HPDE6-E6E7 (cell line): ENCODE results near the gene RHBDL1.

ENCODE experiments used
- DNase-seq: peaks from one replicate; pipeline ENCODE4 v3.0.0; 2011; ENCODE audit warnings: missing footprints; ENCODE audit errors: extremely low spot score

RHBDL1 gene

DNA sequence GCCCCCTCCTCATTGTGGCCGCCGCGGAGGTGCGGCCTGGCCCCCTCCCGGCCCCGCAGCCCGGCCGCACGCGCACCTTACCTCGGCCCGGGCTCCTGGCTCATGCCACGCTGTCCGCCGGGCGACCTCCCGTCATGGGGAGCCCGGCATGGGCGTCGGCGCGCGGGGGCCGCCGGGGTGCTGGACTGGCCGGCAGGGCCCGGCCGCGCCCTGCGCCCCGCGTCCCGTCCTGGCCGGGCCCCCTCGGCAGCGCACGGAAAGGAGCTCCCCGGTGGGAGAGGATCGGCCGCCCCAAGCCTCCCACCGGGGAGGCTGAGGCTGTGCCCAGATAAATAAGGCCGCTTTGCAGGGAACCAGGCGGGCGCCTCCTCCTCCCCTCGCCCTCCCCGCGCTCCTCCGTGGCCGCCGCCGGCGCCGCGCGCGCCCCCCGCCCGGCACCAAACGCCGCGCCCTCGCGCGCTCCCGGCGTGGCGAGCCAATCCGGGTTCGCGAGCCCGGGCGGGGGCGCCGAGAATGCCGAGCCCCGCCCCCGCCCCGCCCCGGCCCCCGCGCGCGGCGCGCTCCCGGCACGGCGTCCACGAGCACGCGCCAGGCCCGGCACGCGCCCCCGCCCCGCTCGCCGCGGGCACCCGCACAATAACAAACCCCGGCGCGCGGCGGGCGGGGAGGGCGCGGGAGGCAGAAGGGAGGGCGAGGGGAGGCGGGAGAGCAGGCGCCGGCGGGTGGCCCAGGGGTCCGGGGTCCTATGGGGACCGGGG, 30.1 kb downstream of the RHBDL1 start, which contains the start of gene FBXL16:
FBXL16 (minus strand) TSS at position 371 of the 758 bp plus-strand sequence. CDS start 8,396 bp downstream, outside the sequence.
- DNase-seq: no peak

DNA sequence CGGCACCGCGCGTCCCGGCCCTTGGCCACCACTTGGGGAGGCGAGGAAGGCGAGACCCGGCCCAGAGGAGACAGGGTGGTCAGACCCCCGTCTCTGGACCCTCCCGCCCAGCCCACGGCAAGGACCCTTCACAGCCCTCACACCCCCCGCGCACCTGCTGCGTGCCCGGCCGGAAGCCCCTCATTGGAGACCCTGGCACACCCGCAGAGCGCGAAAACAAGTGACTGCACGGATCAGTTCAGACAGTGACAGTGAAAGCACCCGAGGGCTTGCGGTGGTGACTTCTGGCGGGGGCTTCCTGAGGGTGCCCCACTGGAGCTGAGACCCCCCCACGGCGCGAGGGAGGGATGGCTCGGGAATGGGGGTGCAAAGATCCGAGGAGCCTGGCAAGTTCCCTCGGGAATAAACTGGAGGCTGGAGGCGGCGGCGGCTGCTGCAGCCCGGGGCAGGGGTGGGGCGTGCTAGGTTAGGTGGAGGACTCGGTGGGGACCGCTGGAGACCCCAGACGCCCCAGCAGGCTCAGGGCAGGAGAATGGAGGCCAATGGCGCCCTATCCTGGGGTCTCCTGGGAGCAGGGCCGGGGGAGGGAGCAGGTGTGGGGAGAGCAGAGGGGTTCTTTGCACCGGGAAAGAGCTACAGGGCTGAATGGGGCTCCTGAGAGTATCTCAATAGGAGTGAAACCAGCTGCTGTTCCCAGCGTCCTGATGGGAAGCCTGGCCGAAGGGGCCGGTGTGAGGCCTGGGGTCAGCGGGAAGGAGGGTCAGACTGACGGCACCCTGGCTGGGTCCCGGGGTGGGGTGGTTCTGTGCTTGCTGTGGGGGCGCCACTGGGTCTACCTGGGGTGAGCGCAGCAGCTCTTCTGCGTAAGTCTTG, 31.0 kb downstream of the RHBDL1 start:
- no peak for DNase-seq

DNA sequence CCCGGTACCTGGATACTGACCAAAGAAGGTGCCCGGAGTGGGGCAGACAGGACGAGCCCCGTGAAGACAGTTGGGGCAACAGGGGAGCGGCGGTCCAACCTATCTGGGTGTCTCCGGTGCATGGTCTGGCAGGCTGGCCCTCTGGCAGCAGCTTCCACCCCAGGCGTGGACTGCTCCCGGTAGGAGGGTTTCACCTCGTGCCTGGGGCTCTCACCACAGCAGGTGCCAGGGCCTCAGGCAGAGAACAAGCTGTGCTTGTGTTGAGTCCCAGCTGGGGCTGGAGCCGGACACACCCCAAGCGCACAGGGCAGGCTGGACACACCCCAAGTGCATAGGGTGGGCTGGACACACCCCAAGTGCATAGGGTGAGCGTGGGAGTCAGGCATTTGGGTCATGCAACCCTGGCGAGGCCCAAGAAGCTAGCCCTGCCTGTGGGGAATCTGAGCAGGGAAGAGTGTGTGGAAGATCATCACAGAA, 31.6 kb downstream of the RHBDL1 start:
- no peak for DNase-seq

DNA sequence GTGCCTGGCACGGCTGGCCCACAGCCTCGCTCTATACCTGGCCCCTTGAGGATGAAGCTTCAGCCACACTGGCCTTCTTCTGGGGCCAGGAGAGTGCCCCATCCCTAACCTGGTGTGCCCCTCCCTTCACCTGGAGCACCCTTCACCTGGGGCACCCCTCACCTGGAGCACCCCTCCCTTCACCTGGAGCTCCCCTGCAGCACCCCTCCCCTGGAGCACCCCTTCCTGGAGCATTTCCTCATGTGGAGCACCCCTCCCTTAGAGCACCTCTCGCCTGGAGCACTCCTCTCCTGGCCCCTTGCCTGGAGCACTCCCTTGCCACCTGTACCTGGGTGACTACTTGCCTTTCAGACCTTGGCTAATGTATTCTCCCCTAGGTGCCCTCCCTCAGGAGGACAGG, 32.5 kb downstream of the RHBDL1 start:
- DNase-seq: no peak

DNA sequence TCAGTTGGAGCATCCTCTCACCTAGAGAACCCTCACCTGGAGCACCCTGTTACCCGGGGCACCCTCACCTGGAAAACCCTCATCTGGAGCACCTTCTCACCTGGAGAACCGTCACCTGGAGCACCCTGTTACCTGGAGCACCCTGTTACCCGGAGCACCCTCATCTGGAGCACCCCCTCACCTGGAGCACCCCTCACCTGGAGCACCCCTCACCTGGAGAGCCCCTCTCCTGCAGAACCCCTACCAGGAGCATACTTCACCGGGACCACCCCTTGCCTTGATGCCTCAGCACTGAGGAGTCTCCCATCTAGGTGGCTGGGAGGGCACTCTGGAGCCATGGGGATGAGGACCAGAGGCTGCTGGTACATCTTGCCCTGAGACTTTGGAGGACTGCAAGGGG, 33.5 kb downstream of the RHBDL1 start:
- no peak for DNase-seq

DNA sequence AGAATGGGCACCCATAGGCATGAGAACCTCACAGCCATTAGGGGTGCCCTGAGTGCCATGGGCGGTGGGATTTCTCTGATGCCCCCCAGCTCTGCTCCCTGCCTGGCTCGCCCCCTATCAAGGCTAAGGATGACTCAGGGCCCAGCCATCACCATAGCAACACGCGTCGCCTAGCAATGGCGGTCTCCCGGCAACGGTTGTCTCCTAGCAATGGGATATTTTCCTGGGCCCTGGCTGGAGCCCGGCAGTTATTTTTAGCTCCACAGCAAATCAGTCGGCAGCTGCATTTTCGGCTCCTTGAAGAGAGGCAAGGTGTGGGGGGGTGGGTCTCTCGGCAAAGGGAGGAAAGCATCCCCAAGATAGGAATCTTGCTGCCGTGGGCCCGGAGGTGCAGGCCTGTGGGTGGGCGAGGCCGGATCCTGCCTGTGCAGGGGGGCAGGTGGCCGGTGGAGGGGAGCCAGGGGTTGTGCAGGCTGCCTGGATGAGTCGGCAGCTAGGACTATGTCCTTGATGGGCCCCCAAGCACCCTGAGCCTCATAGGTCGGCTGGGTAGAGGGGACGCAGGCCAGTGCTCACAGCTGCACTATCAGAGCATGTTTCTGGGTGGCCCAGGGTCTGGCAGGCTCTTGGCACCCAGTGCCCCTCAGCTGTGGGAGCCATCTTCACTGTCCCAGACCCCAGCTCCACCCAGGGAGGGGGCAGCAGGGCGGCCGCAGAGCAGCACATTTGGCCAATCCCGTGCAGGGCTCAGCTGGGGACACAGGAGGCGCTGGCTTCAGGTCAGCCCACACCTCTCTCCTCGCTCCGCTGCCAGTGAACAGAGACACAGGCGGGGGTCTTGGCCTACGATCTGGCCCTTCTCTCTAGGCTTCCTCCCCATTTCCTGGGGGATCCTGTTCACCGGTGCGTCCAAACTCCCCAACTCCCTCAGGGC, 34.4 kb downstream of the RHBDL1 start:
- DNase-seq: no peak

DNA sequence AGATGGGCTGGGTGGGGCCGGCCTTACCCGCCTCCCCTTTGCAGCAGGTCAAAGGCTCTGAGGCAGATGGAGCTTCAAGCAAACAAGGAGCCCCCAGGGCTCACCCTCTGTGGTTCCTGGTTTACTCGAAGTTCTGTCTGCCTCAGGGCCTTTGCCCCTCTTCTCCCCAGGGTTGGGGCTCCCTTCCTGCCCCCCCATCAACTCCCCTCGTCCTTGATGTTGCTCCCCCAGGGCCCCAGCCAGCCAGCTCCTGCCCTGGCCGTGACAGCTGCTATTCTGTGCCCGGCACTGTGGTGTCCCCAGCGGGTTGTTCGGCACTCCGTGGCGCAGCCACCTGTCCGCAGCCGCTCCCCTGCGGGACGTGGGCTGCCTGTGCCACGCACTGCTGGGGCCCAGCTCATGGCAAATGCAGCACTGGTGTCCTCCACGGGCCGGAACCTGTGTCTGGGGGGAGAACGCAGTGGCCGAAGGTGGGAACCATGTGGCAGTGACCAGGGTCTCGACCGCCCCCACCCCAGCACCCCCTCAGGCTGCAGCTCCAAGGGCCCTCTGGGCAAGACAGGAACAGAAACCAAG, 35.1 kb downstream of the RHBDL1 start:
- no peak for DNase-seq

DNA sequence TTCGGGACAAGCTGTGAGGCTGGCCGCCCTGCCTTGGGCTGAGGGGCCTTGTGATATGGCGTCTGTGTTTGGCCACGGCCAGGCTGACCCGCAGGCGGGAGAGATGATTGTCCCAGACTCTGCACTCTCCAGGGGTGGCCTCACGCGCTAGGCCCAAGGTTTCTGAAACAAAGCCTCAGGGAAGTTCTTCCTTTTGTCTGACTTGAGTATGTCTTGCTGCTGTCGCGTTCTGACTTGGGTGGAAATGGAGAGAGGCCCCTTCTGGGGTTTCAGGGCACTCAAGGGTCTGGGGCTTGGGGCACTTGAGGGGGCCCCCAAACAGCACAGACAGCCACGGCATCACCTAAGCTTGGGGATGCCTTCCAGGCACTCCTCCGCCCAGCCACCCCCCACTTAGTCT, 35.6 kb downstream of the RHBDL1 start:
- DNase-seq: no peak

DNA sequence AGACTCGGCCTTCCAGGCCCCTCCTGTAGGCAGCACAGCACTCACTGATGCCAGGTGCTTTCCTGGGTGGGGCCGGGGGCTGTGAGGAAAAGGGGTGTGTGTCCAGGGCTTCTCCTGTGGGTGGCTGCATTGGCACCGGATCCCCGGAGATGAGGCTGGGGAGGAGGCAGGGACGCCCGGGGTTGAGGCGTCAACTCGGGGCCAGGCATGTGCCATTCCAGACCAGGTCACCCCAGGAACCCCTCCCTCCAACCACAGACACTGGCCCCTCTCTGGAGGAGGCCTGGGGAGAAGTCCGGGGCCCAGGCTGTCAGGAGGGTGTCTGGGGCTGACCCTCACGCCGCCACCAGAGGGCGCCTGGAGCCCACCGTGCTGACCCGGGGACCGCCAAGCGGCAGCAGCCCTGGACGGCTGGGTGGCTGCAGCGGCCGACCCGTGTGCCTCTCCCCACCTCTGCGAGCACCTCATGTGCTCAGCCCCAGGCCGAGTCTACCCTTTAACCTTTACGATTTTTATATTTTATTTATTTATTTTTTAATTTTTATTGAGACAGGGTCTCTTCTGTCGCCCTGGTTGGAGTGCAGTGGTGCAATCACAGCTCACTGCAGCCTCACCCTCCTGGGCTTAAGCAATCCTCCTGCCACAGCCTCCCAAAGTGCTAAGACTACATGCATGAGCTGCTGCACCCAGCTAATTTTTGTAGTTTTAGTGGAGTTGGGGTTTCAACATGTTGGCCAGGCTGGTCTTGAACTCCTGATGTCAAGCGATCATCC, 36.3 kb downstream of the RHBDL1 start:
- DNase-seq: no peak

DNA sequence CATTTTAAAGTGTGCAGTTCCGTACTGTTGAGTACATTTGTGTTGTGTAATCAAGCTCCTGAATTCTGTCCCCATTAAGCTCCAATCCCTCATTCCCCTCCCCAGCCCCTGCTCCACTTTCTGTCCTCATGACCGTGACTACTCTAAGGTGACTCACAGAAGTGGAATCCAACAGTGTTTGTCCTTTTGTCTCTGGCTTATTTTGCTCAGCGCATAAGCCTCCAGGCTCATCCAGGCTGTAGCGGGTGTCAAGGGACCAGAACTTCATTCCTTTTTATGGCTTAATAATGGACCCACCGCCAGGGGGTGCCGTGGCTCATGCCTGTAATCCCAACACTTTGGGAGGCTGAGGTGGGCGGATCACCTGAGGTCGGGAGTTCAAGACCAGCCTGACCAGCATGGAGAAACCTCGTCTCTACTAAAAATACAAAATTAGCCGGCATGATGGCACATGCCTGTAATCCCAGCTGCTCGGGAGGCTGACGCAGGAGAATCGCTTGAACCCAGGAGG, 37.3 kb downstream of the RHBDL1 start:
- peak; percentile 72 for DNase-seq

DNA sequence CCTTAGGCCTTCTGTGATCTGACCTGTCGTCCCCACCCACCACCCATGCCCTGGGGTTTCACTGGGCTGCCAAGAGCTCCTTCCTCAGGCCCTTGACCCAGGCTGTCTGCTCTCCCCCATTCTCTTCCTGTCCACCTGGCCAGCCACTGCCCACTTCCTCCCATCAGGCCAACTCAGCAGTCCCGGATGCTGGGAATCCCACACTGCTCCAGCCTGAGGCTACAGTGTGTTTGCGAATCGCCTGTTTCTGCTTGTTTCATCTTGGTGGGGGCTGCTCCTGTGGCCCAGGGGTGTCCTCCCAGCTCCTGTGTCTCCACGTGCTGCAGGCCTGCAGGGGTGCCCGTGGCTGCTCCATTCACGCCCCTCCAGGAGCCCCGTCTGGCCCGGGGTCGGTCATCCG, 38.6 kb downstream of the RHBDL1 start:
- DNase-seq: no peak

DNA sequence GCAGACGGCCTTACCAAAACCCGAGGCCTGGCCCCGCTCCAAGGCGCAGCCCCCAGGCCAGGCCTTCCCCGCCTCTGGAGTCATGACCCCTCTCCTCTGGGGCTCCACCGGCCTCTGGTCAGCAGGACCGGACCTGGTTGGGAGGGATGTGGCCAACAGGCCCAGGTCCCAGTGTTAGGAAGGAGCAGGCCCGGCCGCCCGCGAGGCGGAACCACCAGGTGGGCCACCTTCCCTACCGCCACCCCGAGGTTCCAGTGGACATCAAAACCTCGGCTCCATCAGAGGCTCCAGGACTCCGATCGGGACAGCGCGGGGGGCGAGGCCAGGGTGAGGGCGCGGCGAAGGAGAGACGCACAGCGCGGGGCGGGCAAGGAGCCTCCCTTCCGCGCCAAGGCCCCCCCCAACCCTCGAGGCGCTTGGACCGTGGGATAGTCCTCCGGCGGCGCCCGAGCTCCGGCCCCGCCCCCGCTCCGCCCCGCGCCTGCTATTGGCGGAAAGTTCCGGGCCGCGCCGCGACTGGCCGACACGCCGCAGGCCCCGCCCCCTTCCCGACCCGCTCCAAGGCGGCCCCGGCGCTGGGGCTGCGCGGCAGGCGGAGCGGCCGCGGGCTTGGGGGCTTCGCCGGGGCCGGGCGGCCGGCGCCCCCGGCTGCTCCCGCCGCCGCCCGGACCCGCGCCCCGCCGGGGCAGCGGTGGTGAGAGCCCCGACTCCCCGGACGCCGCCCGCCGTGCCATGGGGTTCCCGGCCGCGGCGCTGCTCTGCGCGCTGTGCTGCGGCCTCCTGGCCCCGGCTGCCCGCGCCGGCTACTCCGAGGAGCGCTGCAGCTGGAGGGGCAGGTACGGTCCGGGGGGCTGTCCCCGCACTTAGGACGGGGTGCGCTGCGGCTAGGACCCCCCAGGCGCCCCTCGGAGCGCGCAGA, 39.3 kb downstream of the RHBDL1 start, which contains the start of gene METRN:
METRN (plus strand) TSS at position 561 of the 919 bp plus-strand sequence; CDS start at position 733, 172 bp downstream.
- peak; percentile 67 for DNase-seq

DNA sequence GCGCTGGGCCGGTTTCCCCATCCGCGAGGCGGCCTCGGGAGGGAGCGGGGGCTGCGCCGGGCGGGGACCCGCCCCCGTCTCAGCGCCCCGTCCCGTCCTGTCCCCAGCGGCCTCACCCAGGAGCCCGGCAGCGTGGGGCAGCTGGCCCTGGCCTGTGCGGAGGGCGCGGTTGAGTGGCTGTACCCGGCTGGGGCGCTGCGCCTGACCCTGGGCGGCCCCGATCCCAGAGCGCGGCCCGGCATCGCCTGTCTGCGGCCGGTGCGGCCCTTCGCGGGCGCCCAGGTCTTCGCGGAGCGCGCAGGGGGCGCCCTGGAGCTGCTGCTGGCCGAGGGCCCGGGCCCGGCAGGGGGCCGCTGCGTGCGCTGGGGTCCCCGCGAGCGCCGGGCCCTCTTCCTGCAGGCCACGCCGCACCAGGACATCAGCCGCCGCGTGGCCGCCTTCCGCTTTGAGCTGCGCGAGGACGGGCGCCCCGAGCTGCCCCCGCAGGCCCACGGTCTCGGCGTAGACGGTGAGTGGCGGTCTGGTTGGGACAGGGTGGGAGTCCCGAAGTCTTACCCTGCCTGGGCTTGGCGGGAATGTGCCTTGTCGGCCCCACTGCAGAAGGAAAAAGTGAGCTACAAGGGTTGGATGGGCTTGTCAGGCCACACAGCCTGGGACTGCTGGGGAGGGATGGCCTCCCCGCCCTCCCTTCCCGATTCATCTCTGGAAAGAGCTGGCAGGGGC, 40.2 kb downstream of the RHBDL1 start:
- DNase-seq: no peak

DNA sequence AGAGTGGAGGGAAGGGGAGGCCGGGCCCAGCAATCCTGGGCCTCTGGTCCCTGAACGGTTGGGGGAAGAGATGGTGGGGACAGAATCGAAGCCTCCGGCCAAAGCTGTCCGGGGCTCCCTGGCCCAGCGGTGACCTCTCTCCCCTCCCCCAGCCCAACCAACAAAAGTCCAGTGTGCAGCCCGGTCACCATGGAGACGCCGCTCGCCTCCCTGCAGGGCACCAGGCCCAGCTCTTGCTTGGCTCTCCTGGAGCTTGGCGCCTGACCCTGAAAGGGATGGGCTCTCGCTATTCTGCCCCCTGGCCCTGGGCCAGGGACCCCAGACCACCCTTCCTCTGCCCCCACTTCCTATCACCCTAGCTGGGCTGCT, 40.7 kb downstream of the RHBDL1 start:
- DNase-seq: no peak

DNA sequence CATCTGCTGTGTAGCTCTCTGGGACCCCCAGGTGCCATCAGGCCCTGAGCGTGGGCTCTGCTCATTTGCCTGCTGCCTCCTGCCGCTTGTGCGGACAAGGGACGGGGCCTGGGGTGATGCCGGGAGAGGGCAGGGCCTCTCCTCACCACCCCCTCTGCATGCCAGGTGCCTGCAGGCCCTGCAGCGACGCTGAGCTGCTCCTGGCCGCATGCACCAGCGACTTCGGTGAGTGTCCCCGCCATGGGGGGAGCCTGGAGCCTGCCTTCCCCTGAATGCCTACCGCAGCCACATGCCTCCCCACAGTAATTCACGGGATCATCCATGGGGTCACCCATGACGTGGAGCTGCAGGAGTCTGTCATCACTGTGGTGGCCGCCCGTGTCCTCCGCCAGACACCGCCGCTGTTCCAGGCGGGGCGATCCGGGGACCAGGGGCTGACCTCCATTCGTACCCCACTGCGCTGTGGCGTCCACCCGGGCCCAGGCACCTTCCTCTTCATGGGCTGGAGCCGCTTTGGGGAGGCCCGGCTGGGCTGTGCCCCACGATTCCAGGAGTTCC, 41.4 kb downstream of the RHBDL1 start:
- no peak for DNase-seq

DNA sequence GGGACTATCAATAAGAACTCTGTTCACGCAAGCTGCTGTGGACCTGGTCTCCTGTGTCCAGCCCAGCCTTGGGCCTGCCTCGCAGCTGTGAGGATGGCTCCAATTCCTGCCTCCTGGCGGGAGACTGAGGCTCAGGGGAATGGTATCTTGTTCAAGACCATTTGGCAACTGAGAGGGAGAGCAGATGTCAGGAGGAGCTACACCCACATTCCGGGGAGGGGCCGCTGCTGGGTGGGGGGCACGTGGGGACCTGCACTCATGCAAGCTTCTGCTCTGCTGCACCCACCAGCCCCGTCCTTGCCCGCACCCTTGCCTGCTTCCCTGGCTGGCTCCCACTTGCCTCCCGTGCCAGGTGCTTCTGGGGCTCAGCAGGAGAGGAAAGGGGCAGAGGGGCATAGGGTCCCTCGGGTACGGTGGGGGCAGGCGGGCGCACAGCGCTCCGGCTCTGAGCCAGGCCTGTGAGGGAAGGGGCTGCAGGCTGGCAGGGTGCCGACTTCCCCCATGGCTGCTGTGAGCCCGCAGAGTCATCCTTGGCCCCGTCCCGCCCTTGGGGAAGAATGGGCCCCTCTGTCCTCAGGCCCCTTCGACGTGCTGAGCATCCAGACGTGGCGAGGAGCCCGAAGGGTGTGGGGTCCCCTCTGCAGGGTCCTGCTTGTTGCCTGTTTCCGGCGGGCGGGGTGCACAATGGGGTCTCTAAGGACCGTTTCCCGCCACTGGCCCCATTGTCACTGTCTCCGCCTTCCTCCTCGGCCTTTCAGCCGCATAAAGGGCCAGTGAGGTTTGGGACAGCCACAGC, 42.2 kb downstream of the RHBDL1 start:
- no peak for DNase-seq

DNA sequence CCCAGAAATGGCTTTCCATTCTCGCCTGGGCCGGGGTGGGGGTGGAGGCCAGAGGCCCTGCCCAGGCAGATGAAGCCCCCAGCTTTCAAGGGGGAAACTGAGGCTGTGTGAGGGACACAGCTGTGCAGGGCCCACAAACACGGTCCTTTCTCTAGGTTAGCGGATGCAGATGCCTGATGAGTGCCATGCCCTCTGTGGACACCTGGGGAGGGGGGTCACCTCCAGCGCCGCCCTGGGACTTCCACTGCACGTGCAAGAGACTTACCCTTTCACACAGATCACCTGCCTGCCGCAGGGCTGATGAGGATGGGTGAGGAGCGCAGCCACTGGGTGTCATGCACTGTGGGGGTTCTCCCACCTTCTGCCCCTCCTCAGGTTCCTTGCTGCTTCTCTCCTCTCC, 42.9 kb downstream of the RHBDL1 start:
- no peak for DNase-seq
